ENCODE measurements around the gene UTS2R.

DNA sequence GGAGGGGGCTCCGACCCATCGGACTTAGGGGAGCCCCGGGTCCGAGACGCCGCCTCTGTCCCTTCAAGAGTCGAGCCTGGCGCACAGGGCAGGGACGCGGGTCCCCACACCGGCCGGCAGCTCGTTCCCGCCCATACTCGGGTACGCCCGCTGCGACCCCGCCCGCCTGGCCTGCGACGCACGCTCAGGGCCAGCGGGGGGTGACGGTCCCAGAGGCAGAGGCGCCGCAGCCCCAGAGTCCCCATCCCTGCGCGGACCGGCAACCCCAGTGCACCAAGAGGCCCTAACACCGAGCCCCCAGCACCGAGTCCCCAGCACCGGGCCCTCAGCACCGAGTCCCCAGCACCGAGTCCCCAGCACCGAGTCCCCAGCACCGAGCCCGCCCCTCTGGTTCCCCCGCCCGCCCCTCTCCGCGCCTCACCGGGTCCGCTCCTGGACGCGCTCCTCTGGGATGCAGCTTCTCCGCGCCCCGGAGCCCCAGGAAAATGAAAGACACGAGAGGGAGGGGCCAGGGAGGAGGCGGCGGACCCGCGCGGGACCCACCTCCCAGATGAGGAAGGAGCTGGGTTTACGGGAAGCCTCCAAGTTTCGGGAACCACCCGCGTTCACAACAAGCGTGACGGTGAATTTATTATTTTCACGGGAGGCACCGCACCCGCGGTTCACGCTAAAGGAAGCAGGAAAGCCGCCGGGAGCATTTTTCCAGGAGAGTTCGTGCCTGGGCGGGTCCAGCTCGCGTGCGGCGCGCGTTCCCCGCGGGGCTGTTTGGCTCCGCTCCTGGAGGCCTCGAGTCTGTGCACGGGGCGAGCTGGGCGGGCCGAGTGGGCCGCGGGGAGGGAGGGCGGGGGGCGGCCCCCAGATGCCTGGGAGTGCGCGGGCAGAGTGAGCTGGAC is 38.0 kb upstream of the UTS2R start, which contains the start of gene SECTM1:
- TF ChIP-seq, protein P1, sequence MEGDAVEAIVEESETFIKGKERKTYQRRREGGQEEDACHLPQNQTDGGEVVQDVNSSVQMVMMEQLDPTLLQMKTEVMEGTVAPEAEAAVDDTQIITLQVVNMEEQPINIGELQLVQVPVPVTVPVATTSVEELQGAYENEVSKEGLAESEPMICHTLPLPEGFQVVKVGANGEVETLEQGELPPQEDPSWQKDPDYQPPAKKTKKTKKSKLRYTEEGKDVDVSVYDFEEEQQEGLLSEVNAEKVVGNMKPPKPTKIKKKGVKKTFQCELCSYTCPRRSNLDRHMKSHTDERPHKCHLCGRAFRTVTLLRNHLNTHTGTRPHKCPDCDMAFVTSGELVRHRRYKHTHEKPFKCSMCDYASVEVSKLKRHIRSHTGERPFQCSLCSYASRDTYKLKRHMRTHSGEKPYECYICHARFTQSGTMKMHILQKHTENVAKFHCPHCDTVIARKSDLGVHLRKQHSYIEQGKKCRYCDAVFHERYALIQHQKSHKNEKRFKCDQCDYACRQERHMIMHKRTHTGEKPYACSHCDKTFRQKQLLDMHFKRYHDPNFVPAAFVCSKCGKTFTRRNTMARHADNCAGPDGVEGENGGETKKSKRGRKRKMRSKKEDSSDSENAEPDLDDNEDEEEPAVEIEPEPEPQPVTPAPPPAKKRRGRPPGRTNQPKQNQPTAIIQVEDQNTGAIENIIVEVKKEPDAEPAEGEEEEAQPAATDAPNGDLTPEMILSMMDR (IDR thresholded peaks at IDR 0.05) = no peak
- TF ChIP-seq POLR2A (IDR thresholded peaks at IDR 0.05) = no peak

Data from adrenal gland (tissue), 5 donors.